ENCODE results near the gene TYK2. TPM values are rescaled to one million over a fixed set of nuclear protein-coding genes. Genes with fewer than 3 reads are reported as not detected.

TYK2 gene
- total and polyA plus RNA-seq, 9 of the 15 experiments (the other 6 are each of a cell fraction or from before 2014, with no cell fraction given): 15.0 to 182 (median 85.9) TPM

DNA sequence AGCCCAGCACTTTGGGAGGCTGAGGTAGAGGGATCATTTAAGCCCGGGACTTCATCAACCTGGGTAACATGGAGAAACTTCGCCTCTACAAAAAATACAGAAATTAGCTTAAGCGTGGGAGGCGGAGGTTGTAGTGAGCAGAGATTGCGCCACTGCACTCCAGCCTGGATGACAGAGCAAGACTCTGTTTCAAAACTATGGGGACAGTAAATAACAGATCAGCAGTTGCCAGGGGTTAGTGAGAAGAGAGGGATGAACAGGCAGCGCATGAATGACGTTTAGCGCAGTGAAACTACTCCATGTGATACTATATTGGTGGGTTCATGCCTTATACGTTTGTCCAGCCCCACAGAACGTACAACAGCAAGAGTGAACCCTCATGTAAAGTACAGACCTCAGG lies 33.9 kb downstream of the TYK2 start (continued):
- TF ChIP-seq, protein P1, sequence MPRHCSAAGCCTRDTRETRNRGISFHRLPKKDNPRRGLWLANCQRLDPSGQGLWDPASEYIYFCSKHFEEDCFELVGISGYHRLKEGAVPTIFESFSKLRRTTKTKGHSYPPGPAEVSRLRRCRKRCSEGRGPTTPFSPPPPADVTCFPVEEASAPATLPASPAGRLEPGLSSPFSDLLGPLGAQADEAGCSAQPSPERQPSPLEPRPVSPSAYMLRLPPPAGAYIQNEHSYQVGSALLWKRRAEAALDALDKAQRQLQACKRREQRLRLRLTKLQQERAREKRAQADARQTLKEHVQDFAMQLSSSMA (CRISPR knock-in tag; IDR thresholded peaks at IDR 0.05): no peak
- TF ChIP-seq BDP1 (IDR thresholded peaks at IDR 0.05; ENCODE audit: insufficient read depth, insufficient read length): no peak
- TF ChIP-seq MCM7 (IDR thresholded peaks at IDR 0.05): no peak
- TF ChIP-seq FOXJ3 (CRISPR knock-in tag; IDR thresholded peaks at IDR 0.05): peak; percentile 73
- TF ChIP-seq, protein P2, sequence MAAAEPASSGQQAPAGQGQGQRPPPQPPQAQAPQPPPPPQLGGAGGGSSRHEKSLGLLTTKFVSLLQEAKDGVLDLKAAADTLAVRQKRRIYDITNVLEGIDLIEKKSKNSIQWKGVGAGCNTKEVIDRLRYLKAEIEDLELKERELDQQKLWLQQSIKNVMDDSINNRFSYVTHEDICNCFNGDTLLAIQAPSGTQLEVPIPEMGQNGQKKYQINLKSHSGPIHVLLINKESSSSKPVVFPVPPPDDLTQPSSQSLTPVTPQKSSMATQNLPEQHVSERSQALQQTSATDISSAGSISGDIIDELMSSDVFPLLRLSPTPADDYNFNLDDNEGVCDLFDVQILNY (CRISPR knock-in tag; IDR thresholded peaks at IDR 0.05): no peak
- no peak for TF ChIP-seq KDM5B (IDR thresholded peaks at IDR 0.05; ENCODE audit: insufficient replicate concordance, low read depth, low read length)
- TF ChIP-seq, protein P3, sequence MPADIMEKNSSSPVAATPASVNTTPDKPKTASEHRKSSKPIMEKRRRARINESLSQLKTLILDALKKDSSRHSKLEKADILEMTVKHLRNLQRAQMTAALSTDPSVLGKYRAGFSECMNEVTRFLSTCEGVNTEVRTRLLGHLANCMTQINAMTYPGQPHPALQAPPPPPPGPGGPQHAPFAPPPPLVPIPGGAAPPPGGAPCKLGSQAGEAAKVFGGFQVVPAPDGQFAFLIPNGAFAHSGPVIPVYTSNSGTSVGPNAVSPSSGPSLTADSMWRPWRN (IDR thresholded peaks at IDR 0.05; ENCODE audit: low read depth): peak; percentile 66
- peak; percentile 77 for TF ChIP-seq C11orf30 (IDR thresholded peaks at IDR 0.05; ENCODE audit: low read depth)
- TF ChIP-seq, protein P4, sequence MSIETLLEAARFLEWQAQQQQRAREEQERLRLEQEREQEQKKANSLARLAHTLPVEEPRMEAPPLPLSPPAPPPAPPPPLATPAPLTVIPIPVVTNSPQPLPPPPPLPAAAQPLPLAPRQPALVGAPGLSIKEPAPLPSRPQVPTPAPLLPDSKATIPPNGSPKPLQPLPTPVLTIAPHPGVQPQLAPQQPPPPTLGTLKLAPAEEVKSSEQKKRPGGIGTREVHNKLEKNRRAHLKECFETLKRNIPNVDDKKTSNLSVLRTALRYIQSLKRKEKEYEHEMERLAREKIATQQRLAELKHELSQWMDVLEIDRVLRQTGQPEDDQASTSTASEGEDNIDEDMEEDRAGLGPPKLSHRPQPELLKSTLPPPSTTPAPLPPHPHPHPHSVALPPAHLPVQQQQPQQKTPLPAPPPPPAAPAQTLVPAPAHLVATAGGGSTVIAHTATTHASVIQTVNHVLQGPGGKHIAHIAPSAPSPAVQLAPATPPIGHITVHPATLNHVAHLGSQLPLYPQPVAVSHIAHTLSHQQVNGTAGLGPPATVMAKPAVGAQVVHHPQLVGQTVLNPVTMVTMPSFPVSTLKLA (conservative IDR thresholded peaks at IDR 0.05): peak in 1 of 2 experiments; percentile 23; a peak in 1 of 4 replicates
- TF ChIP-seq, protein P5, sequence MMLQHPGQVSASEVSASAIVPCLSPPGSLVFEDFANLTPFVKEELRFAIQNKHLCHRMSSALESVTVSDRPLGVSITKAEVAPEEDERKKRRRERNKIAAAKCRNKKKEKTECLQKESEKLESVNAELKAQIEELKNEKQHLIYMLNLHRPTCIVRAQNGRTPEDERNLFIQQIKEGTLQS (IDR thresholded peaks at IDR 0.05): peak; percentile 59
- TF ChIP-seq, protein P5 (CRISPR knock-in tag; conservative IDR thresholded peaks at IDR 0.05): no peak
- 0 out of 2 replicates have a peak, but pooled peaks have one; percentile 18 for TF ChIP-seq DIDO1 (tag; IDR thresholded peaks at IDR 0.05; ENCODE audit: low read depth)
- TF ChIP-seq SOX6 (IDR thresholded peaks at IDR 0.05): no peak
- TF ChIP-seq, protein P6, sequence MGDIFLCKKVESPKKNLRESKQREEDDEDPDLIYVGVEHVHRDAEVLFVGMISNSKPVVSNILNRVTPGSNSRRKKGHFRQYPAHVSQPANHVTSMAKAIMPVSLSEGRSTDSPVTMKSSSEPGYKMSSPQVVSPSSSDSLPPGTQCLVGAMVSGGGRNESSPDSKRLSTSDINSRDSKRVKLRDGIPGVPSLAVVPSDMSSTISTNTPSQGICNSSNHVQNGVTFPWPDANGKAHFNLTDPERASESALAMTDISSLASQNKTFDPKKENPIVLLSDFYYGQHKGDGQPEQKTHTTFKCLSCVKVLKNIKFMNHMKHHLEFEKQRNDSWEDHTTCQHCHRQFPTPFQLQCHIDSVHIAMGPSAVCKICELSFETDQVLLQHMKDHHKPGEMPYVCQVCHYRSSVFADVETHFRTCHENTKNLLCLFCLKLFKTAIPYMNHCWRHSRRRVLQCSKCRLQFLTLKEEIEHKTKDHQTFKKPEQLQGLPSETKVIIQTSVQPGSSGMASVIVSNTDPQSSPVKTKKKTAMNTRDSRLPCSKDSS (IDR thresholded peaks at IDR 0.05; ENCODE audit: low read depth, partially characterized antibody): no peak
- TF ChIP-seq ZNF324 (CRISPR knock-in tag; IDR thresholded peaks at IDR 0.05): no peak
- TF ChIP-seq CBX3 (IDR thresholded peaks at IDR 0.05; ENCODE audit: borderline replicate concordance in 1 of 2, low read length in 2 of 2): peak in 1 of 2 experiments; percentile 17; a peak in 1 of 3 replicates
- TF ChIP-seq TRIM24 (IDR thresholded peaks at IDR 0.05): peak in 1 of 2 experiments; percentile 35; a peak in 2 of 4 replicates
- peak; percentile 60 for TF ChIP-seq SMARCA4 (IDR thresholded peaks at IDR 0.05)
- TF ChIP-seq SMARCE1 (IDR thresholded peaks at IDR 0.05): peak; percentile 38; the same call in 1 of the 2 replicates
- peak; percentile 74 for TF ChIP-seq DPF2 (IDR thresholded peaks at IDR 0.05)
- TF ChIP-seq, protein P7, sequence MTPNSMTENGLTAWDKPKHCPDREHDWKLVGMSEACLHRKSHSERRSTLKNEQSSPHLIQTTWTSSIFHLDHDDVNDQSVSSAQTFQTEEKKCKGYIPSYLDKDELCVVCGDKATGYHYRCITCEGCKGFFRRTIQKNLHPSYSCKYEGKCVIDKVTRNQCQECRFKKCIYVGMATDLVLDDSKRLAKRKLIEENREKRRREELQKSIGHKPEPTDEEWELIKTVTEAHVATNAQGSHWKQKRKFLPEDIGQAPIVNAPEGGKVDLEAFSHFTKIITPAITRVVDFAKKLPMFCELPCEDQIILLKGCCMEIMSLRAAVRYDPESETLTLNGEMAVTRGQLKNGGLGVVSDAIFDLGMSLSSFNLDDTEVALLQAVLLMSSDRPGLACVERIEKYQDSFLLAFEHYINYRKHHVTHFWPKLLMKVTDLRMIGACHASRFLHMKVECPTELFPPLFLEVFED (CRISPR knock-in tag; conservative IDR thresholded peaks at IDR 0.05): no peak

All from K562 (cell line).